C4-2B (cell line): ENCODE data around the gene ESYT1.

Experiments used
- H3K27ac ChIP-seq: fragments of 450-650 bp; 2 replicates; pipeline ENCODE4 v1.5.1; 2017
- ZFX ChIP-seq: fragments of 450-650 bp; IDR thresholded peaks from 2 replicates; pipeline ENCODE4 v1.6.1; 2017
- TF ChIP-seq, protein P1 (sequence below): fragments of 450-650 bp; conservative IDR thresholded peaks from 2 replicates; pipeline ENCODE4 v1.5.1; 2017; ENCODE audit warnings: mild to moderate bottlenecking

Gene ESYT1

DNA sequence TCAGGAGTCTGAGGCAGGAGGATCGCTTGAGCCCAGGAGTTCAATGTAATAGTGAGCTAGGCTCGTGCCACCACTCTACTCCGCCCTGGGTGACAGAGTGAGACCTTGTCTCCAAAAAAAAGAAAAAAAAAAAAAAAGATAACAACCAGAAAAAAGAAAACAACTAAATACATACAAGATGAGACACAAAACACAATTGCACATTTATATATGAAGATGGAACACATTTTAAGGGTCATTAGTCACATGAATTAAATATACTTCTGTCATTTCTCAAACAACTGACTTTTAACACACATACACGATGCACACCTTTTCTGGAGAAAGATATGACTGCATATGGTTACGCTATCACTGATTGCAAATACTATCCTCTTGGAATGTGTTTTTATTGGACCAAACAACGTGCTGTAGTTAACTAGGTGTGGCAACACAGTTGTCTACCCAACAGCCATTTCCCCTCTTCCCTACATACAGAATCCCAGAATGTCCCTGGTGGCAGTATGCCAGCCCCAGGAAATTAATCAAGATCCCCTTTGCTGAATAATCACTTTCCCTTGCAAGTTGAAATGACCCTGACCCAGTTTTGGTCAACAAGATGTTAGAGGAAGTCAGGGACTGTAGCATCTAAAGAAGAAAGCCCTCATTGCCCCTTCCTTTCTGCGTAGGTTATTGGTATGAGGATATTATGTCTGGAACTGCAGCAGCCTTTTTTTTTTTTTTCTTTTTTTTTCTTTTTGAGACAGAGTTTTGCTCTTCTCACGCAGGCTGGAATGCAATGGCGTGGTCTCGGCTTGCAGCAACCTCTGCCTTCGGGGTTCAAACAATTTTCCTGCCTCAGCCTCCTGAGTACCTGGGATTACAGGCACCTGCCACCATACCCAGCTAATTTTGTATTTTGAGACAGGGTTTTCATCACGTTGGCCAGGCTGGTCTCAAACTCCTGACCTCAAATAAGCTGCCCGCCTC is 18.7 kb downstream of the ESYT1 start:
- no peak overlapping the region for H3K27ac ChIP-seq
- TF ChIP-seq ZFX = no peak
- TF ChIP-seq, protein P1, sequence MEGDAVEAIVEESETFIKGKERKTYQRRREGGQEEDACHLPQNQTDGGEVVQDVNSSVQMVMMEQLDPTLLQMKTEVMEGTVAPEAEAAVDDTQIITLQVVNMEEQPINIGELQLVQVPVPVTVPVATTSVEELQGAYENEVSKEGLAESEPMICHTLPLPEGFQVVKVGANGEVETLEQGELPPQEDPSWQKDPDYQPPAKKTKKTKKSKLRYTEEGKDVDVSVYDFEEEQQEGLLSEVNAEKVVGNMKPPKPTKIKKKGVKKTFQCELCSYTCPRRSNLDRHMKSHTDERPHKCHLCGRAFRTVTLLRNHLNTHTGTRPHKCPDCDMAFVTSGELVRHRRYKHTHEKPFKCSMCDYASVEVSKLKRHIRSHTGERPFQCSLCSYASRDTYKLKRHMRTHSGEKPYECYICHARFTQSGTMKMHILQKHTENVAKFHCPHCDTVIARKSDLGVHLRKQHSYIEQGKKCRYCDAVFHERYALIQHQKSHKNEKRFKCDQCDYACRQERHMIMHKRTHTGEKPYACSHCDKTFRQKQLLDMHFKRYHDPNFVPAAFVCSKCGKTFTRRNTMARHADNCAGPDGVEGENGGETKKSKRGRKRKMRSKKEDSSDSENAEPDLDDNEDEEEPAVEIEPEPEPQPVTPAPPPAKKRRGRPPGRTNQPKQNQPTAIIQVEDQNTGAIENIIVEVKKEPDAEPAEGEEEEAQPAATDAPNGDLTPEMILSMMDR = no peak

DNA sequence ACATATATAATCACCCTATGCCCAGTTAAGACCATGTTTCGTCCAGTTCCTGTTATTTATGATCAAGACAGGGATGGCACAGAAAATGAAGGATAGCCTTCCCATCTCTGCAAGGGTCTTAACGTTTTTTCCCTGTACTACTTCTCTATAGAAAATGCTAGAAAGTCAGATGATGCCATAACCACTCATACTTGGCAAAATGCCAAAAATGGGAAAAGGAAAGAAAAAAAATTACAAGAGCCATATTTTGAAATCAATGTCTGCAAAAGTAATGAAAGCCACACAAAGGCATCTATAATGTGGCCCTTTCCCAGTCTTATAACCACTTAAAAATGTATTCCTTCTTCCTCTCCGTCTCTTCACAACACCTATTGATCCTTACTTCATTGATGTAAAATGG is 22.5 kb downstream of the ESYT1 start:
- H3K27ac ChIP-seq = no peak overlapping the region
- TF ChIP-seq ZFX = no peak
- TF ChIP-seq, protein P1 = no peak

DNA sequence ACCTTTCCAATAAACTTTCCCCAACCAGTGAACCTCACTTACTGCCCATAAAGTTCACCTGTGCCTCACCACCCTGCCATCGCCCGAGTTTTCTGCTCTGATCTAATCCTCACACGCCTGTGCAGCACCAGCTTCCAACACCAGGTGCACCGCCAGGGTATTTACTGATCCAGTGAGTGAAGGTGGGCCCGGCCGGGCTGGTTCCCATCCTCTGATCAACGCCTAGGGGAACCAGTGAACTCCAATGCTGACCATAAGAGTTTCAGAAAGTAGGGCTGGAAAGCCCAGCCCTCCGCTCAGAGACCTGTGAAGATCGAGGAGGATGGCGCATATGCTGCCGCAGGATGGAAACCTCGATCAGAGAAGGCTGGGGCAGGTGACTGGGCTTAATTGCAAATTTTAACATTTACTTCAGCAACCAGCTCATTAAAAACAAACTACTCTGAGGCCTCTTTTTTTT is 23.6 kb downstream of the ESYT1 start:
- peak overlapping the region; percentile 79 for H3K27ac ChIP-seq
- TF ChIP-seq, protein P1 = no peak; the same call in 1 of the 2 replicates
- no peak for TF ChIP-seq ZFX

DNA sequence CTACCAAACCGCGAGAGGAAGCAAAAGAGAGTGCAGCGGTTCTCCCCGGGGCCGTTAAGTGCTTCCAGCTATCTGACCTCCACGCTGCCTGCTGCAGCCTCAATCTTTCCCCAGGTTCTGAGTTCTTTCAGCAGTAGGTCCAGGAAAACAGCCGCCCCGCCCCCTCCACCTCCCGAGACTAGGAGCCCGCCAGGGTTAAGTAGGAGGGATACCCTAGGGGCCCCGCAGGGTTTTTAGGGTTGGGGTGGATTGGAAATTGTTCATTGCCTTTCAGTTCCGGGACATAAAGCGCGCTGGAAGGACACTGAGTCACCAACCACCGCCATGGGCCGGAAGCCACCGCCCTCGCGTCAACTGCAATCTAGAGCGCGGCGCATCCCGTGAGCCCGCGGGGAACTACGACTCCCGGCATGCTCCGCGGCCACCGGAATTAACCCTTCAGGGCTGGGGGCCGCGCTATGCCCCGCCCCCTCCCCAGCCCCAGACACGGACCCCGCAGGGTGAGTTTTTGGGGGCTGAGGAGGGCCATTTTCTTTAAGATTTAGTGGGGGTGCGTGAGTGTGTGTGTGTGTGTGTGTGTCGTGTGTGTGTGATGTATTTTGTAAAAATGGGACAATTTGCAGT is 24.2 kb downstream of the ESYT1 start, which contains the start of gene MYL6B:
Gene MYL6B (plus strand): TSS at position 456 of the 624 bp plus-strand sequence. CDS start 1,332 bp downstream, outside the sequence.
- no peak for TF ChIP-seq ZFX
- TF ChIP-seq, protein P1 = no peak
- H3K27ac ChIP-seq = peak within 1 kb of the TSS; percentile 79

DNA sequence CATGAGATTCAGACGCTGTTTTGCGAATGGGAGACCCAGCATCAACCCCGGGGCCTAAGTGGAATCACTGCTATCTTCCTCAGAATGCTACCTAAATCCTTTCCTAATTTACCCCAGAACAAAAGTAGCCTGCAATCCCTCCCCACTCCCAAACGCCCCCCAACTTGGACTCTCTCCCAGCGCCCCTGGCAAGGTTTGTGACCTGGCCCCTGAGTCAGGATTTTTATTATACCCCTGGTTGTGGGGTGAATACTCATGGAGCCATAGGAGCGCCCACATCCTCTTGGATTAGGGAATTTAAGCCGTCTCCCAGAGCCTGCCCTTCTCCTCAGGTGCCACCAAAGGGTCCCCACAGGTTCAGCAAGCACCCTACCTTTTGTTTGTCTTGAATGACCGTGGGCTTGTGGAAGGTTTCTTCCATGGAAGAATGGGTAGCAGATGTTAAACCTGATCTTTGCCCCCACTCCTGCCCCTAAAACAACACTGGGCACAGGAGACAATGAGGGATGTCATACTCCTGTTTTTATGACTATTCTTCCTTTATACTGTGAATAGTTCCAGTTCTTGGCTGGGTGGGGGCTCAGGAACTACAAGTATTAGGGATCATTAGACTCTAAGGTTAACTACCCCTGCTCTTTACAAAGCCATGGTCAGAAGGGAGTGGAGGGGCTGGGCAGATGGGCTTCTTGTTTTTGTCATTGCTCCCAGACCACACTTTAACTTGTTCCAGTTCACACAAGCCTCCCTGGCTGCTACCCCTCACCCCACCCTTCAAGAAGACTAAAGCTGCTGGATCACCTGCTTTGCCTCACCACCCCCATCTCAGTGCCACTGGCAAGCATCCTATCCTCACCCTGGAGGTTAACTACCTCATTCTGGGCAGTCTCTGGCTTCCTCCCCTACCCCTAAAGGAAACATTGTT is 24.9 kb downstream of the ESYT1 start:
- TF ChIP-seq, protein P1 = no peak
- no peak for TF ChIP-seq ZFX
- peak overlapping the region; percentile 79 for H3K27ac ChIP-seq

DNA sequence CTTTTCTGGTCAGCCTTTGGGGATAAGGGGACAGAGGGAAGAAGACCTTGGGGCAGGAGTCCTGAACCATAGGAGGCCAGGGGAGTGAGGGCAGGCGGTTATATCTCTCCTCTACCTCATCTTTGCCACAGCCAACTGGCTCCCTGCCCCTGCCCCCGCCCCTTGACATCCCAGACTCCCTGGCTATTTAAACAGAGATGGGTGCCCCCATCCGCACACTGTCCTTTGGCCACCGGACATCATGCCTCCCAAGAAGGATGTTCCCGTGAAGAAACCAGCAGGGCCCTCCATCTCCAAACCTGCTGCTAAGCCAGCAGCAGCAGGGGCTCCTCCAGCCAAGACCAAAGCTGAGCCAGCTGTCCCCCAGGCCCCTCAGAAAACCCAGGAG is 25.6 kb downstream of the ESYT1 start:
- no peak for TF ChIP-seq ZFX
- TF ChIP-seq, protein P1 = no peak
- H3K27ac ChIP-seq = no peak overlapping the region
